NCI-H146 treated with DMSO at 0.1 percent for 48 hours (cell line): ENCODE measurements around the gene MEGF11.
"Not testable (repeated sequence)": the region's sequence is repeated elsewhere in the genome, so short reads cannot be mapped to it uniquely, and the experiment has no call there.

Experiments
- DNase-seq: peaks from one replicate; lab custom pipeline; 2025; ENCODE audit not compliant: unreplicated experiment; lab: John Stamatoyannopoulos, UW

Gene MEGF11

DNA sequence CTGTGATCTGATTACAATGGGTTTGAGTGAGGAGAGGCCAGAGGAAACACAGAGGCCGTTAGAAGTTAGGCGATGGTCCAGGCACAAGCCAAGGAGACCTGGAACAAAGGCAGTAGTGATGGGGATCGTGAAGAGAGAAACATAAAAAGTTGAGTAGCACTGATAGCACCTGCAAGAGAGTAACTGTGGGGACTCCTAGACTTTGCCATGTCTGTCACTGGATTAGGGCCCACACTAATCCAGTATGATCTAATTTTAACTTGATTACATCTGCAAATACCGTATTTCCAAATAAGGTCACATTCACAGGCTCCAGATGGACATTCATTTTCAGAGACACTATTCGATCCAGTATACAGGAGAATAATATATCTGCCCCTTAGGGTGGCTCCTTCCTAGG is 239.5 kb downstream of the MEGF11 start:
- no peak for DNase-seq

DNA sequence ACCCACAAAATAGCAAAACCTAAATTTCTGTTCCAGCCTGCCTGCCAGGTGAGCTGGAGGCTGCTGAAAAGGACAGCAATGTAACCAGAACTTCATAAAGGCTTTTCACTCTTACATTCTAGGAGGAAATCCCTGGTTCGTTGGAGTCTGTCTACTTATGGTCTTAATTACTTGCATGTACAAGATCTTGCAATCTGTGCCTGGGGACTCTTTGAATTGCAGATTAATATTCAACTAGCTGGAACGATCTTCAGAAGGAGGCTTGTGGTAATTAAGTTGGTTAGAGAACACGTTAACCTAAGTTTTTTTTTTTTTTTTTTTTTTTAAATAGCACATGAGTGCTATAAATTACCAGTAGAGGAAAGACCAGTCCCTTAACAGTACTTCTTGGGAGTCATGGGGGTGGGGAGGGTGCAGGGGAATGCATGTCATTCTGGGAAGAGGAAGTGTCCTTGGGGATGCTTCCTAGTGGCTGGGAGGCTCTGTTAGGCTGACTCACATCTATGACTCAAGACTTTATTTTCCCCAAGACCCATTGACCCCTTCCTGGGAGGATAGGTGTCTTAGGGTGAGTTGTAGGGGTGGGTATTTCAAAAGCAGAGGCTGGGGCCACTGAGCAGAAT is 244.5 kb downstream of the MEGF11 start:
- DNase-seq = no peak

DNA sequence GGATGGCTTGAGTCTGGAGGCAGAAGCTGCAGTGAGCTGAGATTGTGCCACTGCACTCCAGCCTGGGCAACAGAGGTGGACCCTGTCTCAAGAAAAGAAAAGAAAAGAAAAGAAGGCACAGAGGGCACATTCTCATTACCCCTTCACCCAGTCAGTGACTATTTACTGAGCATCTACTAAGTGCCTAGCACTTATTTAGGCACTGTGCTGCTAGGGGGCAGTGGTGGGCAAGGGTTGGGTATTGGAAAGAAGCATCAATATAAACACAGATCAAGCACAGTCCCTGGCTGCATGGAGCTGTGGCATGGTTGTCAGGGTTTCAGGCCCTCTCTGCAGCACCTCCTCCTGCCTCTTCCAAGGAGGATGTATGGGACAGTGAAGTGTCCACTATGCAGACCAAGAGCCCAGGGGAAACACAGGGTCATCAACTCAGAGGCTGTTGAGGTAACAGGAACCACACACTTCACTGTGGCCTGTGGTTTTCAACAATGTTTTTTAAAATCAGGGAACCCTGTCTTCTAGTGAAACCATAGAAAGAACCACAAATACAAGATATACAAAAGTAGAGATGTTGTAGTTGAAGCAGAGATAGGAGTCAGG is 245.8 kb downstream of the MEGF11 start:
- no peak for DNase-seq

DNA sequence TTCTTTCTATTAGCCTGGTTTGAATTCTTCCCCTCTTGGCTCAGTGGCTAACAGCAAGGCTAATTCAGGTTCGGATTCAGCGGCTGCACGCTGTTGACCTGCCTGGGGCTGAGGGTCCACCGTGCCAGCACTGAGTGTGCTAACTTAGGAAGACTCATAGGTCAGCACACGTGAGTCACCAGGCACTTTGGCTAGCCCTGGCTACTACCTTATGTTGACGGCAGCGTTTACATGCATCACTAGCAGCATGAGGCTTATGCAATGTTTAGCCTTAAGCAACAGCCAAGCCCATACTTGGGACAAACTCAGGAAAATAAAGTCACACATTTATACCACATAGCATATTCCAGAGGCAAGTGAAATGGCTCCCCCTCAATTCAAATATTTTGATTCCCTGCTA is 246.6 kb downstream of the MEGF11 start:
- no peak for DNase-seq

DNA sequence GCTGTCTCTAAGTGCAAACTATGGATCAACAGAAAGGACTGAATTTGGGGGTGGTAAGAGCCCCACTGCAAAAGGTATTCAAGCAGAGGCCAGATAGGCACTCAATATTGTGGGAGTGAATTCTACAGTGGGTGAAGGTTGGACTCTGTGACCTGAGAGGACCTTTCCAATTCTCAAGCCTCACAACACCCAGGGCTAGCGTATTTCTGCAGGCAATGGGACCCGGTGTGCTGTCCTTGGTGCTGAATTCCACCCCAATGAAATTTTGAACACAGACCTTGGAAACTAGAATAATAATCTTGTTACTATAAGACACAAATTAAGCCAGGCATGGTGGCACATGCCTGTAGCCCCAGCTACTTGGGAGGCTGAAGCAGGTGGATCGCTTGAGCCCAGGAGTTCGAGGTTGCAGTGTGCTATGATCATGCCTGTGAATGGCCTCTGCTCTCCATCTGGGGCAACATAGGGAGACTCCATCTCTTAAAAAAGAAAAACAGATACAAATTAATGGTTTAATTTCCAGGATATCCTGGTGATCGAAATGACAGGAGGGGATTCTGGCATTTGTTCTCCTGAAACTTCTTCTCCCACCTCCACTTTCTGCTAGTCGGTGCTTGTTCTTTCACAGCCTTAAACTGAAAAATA is 248.8 kb downstream of the MEGF11 start:
- DNase-seq = no peak

DNA sequence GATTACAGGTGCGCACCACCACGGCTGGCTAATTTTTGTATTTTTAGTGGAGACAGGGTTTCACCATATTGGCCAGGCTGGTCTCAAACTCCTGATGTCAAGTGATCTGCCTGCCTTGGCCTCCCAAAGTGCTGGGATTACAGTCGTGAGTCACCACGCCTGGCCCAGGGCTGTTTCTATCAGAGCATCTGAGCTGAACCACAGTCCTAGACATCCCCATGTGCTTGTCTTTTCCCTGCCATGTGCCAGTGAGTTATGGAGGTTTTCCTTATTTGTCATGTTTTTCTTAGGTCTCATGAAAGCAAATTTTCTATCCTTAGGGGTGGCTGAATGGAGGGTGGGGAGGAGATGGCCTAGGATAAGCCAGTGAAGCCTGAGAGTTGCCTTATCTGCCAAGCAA is 250.4 kb downstream of the MEGF11 start:
- DNase-seq = not testable (repeated sequence)

DNA sequence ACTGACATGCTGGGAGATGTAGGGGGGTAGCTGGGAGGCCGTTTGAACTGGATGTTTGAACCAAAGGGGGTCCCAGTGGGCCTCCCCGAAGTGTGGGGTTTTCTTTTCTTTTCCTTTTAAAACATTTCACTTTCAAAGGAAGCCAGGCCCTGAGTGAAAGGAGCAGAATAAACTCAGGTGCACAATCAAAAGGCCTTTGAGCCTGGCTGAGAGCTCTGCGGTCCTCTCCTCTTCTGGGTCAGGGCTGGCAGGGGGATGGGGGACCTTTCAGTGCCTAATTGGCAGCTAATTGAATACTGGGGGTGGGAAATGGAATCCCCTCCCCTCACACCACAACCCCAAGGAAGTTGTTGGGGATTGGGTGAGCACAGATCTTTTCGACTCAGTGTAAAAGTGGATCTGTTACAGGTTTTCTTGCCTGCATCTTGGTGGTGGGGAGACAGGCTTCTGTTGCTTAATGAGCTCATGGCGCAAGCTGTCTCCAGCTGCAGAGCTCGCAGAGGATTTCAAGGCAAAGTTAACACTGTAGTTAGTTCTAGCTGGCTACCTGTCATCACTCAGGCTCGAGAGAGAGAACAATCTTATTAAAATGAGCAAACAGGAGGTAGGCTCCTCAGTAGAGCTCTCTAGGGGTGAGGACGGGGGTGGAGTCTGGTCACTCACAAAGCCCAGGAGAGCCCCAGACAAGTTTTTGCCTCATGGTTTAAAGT is 251.7 kb downstream of the MEGF11 start:
- no peak for DNase-seq

DNA sequence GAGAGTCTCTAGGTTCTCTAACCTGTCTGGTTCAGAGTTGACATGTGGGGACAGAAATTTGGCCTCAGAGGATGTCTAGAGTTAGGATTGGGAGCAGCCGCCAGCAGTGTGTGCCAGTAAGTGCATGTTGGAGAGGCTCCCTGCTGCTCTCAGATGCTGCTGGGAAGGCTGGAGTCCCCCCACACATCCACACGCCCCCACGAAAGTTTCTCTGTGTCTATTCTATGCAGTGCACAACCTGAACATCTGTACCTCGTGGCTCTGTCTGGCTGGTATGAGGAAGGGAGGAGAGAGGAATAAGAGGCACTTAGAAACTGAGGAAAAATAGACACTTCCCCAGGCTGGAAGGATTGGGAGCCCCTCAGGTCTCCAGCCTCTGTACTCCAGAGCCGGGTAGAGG is 252.5 kb downstream of the MEGF11 start:
- DNase-seq = no peak

DNA sequence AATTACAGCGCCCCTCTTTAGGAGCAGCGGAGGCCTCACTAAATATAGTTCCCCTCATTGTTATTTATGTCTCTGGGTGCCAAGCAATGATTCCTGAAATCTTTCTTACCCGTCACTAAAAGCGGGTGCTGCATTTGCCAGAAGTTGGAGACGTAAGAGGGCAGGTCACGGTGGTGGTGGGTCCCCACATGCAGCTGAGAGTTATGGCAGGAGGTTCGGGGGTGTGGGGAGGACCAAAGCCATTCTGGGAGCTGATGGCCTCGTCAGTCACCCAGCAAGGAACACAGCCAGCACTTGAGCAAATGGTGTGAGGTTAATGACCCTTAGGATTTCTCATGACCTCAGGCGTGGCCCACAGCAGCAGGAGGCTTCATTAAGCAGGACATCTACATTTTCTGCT is 255.1 kb downstream of the MEGF11 start:
- DNase-seq = no peak

DNA sequence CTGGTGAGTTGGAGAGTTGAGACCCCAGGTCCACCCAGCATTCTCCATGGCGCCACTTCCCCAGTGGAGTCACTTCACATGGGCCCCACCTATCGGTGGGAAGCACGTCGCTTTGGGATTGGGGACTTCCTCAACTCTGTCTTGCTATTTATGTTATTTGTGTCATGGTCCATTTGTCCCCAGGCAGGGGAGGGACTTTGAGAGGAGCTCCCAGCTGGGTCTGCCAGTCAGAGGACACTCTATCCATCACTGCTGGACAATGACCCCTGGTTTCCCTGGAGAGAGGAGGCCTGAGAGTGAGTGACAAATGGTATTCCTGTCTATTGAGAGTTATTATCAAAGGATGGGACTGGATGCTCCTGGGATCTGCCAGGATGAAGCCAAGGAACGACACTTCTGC is 256.6 kb downstream of the MEGF11 start:
- DNase-seq = no peak

DNA sequence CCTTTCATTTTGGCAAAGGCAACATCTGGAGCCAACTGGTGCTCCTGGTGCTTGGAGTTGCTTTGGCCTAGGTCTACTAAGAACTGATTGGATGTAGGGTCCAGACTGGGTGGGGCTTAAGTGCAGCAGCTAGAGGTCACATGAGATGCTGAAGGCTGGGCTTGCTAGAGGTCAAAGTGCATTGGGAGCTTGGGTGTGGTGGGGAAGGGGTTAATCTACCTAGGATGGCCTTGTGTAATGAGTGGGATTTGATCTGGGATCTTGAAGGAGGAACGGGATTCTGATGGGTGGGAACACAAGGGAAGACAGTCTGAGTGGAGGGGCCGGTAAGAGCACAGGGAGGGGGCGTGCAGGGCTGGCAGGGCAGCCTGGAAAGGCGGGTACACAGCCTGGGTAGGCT is 258.7 kb downstream of the MEGF11 start:
- no peak for DNase-seq

DNA sequence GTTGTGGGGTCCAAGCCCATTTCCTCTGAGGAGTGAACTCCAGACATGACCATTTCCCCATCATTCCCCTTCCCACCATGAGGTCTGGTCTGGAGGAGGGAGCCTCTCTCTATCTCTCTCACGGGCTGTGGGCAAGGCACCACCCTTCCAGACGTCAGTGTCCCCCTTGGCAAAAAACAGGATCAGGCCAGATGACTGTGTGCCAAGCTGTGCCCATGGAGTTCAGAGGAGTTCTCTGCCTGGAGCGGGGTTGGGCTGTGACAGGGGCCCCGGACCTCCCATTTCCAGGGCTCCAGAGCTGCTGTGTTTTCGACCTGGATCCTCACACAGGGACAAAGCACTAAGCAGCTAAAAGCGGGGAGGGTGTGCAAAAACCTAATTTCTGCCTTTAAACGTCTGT is 259.8 kb downstream of the MEGF11 start:
- DNase-seq = no peak

DNA sequence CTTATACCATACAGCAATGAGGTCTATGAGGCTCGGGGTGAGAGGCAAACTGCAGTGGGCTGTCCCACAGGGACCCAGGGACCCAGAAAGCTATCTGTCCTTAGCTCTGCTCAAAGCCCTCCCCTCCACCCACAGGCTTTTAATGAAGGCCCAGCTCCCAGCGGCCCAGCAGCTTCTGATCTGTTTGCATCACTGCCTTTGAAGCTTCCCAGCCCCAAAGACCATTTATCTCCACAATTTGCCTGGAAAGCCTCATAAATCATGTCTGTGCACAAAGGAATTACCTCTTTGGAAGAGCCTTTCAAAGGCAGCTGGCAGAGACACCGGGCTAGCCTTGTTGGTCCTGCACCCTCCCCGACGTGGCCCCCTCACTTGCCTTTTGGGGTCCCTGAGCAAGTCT is 260.3 kb downstream of the MEGF11 start:
- no peak for DNase-seq

DNA sequence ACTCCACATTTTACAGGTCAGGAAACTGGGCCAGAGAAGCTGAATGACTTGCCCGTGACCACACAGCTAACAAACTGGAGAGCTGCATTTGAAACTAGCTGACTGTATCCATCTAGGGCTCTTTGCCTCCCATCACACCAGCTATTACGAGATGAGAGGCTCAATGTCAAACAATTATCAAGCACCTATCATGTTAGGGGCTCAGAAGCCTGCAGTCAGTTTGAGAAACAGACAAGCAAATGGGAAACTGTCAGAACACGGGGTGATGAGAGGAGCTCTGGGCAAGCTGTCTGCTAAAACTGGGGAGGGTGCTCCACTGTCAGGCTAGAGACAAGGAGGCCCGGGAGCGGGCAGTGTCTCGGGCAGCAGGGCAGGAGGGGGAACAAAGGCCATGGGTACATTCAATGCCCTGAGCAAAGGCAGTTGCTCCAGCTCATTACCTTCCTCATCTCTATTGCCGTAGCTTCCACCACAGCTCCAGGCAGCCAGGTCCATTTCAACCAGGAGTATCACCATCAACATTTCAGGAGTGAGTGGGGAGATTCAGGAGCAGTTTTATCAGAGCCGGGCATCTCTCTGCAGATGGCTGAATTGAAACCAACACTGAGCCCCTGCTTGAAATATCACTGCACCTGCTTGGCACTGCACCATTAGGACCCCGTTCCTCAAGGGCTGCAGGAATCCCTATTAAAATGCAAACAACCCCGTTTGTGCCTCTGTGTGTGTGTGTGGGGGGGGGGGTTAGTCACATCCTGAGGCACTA is 261.6 kb downstream of the MEGF11 start:
- no peak for DNase-seq

DNA sequence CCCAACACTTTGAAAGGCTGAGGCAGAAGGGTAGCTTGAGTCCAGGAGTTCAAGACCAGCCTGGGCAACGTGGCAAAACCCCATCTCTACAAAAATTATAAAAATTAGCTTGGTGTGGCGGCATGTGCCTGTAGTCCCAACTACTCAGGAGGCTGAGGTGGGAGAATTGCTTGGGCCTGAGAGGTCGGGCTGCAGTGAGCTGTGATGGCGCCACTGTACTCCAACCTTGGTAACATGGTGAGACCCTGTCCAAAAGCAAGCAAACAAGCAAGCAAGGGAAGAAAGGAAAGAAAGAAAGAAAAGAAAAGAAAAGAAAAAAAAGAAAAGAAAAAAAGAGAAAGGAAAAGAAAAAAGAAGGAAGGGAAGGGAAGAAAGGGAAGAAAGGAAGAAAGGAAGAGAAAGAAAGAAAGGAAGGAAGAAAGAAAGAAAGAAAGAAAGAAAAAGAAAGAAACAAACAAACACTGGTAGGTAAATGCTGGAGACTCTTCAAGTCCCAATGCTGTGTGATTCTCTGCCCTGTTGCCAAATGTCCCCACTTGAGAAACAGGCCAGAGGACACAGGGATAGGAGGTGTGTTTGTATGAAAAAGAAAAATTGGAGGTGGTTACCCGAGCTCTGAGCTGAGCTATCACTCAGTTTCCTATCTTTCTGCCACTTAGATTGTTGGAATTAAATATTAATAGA is 263.1 kb downstream of the MEGF11 start:
- no peak for DNase-seq

DNA sequence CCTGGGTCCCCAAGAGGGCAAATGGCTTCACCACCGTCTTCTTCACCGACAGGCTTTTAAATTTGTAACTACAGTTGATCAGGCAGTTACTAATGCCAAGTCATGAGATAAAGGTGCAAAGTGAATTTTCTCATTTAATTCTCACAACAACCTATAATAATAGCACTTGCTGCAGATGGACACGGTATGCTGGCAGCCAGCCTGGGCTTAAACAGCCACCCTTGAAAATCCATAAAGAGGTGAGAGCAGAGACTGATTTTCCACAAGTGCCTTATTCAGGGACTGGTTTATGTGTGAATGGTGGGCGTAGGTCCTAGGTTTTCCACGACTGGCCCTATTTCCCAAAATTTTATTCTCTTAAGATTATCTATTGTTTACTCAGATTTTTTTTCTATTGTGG is 266.4 kb downstream of the MEGF11 start:
- no peak for DNase-seq

DNA sequence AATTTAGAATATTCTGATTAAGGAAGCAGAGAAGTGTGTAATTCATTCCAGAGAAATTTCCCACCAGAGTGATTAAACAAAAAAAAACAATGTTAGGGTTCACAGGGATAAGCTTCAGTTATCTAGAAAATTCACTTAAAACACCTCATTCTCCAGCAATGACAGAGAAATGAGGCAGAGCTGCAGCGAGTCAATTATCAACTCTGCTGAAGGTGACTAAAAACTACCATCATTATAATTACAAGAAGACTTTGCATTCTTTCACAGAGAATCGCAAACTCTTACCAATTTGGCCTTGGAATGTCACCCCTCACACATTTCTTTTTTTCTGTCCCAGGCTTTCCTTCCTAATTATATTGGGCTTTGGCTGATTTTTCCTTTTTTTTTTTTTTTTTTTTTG is 267.1 kb downstream of the MEGF11 start:
- no peak for DNase-seq

DNA sequence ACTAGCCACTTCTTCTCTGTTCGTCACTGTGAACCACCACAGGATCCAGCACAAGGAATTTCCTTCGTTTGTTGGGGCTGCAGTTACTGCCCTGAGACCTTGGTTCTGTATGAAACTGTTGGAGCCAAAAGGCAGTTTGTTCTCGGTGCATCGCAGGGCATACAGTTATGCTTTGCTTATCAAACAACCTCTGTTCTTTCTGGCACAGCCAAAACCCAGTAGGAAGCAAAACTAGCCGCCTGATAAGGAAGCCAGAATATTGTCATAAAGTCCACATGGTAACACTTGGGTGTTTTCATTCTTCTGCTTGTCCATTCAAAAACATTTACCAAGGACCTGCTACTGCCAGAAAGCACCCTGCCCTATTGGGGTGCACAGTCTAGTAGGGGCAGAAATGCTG is 268.2 kb downstream of the MEGF11 start:
- no peak for DNase-seq

DNA sequence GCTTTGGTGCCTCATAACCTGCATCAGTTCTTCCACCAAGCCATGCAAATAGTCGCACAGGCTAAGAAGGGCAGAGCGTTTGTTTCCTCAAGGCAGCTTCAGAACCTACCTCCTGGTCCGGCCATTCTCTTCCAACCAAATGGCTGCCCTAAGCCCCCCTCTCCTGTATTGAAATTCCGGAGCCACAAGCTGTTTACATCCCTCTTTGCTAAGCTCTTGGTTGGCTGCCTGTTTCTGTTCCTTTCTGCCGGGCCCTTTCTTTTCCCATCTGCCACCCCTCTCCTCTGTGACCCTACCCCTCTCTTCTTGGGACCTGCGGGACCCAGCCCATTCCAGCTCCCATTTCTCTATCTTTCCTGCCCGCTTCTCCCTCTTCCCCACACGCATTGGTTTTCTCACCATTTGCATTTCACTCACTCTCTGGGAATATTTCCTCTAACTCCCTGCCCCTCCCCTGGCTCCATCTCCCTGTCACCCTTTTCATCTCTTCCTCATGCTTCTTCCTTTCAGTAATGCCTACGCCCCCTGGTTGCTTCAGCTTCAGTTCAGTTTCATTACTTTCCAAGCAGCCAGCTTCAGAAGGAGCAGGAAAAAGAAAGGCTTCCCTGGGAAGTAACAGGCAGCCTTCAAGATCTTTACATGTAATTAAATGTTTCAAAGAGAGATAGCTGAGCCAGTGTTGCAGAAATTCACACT is 270.8 kb downstream of the MEGF11 start:
- no peak for DNase-seq
